ENCODE data around the gene MAFG.

Gene MAFG

GRCh38 chr17:81927653-81928543 lies at the start of gene MAFG:
Gene MAFG (minus strand): TSS chr17:81927735. CDS start chr17:81923185, 4,550 bp downstream.
- DNase-seq (ENCODE audit: low read depth) = peak; percentile 94

GRCh38 chr17:81976332-81977210 lies 49.0 kb upstream of the MAFG start:
- no peak for DNase-seq (ENCODE audit: low read depth)

DNA sequence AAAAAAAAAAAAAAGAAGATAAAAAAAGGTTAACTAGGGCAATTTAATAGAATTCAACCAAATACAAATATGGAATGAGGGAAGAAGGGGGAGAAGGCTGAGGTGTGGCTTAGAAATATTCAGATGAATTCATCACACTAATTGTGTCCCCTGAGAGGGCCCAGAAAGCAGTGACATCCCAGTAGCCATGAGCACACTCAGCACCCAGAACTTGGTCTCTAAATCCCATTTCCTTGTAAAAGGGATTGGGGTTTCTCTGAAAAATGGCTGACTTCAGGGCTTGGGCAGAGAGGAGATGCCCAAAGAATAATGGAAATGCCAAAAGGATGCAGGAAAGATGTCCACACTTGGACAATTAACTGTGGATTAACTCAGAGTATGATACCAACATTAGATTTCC lies 45.9 kb upstream of the MAFG start:
- DNase-seq (ENCODE audit: low read depth) = no peak

DNA sequence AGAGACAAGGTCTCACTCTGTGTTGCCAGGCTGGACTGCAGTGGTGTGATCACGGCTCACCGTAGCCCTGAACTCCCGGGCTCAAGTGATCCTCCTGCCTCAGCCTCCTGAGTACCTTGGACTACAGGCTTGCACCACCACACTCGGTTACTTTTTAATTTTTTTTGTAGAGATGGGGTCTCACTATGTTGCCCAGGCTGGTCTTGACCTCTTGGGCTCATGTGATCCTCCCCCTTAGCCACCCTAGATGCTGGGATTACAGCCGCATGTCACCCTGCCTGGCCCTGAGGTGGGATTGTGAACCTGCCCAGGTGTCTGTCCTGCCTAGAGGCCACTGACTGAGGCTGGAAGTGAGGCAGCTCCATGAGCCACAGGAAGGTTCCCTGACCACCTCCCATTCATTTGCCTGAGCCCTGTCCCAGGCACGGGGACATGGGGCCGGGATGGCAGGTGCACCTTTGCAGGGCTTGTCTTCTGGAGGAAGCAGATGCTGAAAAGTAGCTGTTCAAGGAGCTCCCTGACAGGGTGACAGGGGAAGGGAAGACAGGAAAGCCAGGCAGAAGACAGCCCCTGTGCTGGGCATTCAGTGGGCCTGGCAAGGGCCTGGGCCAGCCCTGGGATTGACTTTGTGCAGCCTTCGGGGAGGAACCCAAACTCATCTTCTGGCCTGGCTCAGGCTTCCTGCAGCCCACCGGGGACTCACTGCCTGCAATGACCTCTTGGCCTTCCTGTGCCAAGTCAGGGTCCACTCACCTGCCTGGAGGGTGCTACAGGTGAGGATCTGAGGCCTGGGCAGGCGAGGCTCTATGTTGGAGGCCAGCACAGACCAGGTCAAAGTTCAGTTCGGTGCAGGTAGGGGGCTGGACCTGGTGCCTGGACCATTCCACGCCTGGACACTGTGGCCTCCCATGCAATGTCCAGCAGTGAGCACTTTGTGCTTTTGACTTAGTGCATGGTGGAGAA lies 41.6 kb upstream of the MAFG start:
- DNase-seq (ENCODE audit: low read depth) = no peak

DNA sequence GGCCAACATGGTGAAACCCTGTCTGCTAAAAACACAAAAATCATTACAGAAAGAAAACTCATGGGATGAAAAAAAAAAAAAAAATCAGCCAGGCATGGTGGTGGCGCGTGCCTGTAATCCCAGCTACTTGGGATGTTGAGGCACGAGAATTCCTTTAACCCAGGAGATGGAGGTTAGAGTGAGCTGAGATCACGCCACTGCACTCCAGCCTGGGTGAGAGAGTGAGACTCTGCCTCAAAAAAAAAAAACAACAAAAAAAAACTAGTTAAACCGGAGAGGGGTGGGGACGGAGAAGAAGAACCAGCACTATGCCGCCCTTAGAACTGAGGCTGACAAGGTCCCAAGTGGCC lies 40.8 kb upstream of the MAFG start:
- DNase-seq (ENCODE audit: low read depth) = no peak

- peak; percentile 65 for DNase-seq (ENCODE audit: low read depth)
These were observed 40.2 kb upstream of the MAFG start for GRCh38 chr17:81967533-81968395.

DNA sequence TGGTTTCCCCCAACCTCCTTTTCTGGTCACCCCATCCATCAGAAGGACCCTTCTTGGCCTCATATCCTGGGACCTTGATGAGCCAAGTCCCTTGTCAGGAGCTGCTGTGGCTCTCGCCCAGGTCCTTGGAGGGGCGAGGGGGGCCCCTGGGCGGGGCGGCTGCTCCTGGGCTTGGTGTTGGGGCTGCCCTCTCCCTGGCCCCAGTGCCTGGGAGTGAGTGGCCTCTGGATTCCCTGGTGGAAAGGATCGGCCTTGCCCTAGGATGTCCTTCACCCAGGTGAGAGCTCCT lies 39.7 kb upstream of the MAFG start:
- DNase-seq (ENCODE audit: low read depth) = no peak

DNA sequence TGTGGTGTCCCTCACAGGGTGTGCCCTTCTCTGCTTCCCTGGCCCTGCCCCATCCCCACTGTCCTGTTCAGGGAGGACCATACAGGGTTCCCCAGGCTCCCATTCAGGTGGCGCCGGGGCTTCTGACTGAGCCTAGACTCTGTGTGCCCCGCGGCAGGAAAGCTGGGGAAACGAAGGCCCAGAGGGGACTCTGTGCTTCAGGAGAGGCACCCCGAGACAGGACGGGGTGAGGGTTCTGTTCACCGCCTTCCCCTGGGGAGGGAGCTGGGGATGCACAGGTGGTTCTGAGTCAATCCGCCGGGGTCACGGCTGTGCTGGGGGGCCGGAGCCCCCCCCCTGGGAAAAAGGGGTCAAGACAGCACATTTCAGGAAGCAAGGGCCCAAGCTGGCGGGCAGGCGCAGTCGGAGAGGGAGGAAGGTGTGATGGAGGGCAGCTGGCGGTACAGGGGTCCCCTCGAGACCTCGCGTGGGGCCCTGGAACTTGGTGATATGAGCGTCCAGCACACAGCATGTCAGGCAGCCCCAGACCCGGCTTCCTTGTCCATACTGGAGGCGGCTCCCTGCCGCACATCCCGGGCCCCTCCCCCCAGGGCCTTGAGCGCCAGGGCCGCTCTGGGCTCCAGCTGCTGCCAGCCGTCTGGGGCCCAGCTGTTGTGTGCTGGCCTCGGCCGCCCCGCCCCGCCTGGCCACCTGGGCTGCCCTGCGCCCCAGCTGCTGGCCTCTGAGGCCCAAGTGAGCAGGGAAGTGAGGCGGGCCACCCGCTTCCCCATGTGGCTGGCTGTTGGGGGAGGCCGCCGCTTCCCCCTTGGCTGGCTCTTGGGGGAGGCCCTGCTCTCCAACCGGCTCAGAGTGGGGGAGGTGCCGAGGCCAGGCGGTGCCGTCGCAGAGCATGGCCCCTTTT lies 39.1 kb upstream of the MAFG start:
- no peak for DNase-seq (ENCODE audit: low read depth)

- DNase-seq (ENCODE audit: low read depth) = no peak
These were observed 36.7 kb upstream of the MAFG start for GRCh38 chr17:81964081-81964849.

GRCh38 chr17:81962499-81963441 lies 35.2 kb upstream of the MAFG start:
- DNase-seq (ENCODE audit: low read depth) = no peak

DNA sequence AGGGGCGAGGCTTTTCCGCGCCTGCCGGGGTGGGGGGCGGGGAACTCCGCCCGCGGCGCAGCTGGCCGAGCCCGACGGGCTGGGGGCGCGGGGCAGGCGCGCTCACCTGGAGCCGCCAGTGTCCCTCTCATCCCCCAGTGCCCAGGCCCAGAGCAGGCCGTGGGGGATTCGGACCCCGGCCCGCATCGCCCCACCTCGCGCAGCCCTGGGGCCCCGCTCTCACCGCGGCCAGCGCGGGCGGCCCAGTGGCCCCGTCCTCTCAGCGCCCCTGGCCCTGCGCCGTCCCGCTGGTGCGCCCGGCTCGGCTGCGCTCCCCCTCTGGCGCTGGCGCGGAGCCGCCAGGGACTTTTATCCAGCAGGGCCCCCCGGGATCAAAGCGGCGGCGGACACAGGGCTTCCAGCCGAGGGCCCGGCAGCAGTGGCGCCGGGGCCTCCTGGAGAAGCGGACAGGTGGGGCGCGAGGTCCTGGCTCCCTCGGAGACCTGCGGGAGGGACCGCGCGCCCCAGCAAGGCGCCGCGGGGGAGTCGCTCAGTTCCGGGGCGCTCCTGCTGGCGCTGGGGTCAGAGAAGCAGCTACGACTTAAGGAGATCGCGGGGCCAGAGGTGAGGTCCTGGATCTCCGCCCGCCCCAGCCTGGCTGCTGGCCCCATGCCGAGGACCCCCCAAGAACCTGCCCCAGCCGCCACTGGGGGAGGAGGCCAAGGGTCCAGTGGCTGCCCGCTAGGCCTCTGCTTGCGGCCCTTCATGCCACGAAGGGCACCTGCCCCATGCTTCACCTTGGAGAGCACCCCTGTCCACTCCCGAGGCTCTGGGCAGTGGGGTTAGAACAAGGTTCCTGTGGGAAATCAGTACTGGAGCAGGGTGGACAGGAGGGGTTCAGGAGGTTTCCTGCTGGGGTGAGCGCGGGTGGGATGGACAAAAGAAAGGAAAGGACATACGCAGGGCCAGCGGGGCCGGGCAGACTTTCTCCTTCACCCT lies 34.3 kb upstream of the MAFG start:
- no peak for DNase-seq (ENCODE audit: low read depth)

- peak; percentile 43 for DNase-seq (ENCODE audit: low read depth)
These were observed 33.6 kb upstream of the MAFG start, which contains the start of gene NOTUM for GRCh38 chr17:81961087-81961511. Gene NOTUM (minus strand): TSS chr17:81961187. CDS start chr17:81960909, 278 bp downstream.

DNA sequence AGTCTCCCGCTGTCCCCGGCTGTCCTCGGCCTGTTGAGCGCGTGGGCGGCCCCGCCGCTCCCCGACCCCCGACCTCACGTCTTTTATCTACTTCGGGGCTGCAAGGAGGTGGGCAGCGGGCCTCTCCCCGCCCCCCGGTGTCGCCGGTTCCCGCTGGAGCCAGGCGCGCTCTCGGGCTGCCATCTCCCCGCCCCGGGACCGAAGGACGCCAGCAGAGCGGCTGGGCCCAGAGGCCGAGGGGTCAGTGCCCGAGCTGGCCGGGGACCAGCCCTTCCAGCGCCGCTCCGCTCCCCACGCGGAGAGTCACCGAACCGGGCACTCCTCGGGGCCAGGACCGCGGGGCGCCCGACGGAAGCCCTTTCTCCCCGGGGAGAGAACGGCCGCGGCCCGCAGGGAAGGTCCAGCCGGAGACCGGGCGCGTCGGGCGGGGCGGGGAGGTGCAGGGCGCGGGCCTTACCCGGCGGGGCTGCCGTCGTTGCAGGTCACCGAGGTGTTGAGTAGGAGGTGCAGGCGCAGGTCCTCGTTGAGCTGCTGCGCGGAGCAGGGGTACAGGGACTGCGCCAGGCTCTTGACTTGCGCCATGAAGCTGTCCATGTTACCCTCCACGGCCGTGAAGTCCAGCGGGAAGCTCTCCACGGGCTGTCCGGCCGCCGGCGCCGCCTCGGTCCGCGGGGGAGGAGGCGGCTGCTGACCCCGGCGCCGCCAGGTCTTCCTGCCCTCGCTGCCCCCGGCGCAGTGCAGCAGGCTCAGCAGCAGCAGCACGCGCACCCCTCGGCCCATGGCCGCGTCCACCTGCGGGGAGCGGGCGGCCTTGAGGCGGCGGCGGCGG lies 32.8 kb upstream of the MAFG start:
- no peak for DNase-seq (ENCODE audit: low read depth)

DNA sequence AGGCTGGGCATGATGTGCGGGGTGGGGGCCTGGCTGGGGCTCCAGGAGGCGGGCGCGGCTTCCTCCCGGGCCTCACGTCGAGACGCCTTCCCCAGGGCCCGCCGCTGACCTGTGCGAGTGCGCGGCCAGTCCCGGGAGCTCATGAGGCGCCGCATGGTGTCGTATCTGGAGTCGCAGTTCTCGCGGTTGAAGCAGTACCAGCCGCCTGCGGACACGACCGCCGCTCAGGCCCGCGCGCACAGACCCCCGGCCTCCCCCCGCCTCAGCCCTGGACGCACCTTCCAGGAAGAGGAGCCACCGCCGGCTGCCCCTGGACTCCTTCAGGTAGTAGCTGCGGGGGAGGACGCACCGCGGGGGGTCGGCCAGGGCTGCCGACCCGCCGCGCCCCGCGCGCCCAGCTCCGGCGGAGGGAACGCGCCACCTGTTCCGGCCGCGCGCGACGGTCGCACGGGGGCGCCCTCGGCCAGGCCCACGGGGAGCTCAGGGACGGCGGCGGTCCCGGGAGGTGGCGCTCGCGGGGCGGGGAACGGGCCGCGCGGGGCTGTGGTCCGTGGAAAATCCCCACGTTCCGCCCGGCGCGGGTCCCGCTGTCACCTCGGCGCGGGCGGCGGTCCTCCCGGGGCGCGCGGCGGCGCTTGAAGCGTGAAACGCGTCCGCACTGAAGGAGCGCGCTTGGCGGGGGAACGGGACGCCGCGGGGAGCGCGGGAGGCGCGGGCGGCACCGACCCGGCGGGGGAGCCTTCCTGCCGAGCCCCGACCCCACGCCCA lies 32.0 kb upstream of the MAFG start:
- peak; percentile 48 for DNase-seq (ENCODE audit: low read depth)

All from EH (cell line).